ENCODE data around the gene UFSP1. TPM values are rescaled to one million over a fixed set of nuclear protein-coding genes. Genes with fewer than 3 reads are reported as not detected.

UFSP1 gene
- polyA plus RNA-seq, 5 donors: 0.42 to 2.0 (median 0.84) TPM

GRCh38 chr7:100882785-100883526 is 6.6 kb downstream of the UFSP1 start:
- no peak for DNase-seq

- no peak for DNase-seq
Observed at GRCh38 chr7:100882201-100882600, 7.3 kb downstream of the UFSP1 start.

DNA sequence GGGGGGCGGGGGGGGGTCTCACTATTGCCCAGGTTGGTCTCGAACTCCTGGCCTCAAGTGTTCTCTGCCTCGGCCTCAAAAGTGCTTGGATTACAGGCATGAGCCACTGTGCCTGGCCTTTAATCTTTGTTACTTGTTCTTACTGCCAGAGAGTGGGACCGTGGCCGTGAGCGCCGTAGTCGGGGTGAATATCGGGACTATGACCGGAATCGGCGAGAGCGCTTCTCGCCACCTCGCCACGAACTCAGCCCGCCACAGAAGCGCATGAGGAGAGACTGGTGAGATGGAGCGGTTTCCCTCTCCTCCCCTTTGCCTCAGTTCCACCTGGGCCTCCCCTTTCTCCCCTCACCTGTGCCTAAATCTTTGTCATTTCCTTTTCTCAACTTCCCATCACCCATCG is 8.4 kb downstream of the UFSP1 start:
- no peak for DNase-seq

DNA sequence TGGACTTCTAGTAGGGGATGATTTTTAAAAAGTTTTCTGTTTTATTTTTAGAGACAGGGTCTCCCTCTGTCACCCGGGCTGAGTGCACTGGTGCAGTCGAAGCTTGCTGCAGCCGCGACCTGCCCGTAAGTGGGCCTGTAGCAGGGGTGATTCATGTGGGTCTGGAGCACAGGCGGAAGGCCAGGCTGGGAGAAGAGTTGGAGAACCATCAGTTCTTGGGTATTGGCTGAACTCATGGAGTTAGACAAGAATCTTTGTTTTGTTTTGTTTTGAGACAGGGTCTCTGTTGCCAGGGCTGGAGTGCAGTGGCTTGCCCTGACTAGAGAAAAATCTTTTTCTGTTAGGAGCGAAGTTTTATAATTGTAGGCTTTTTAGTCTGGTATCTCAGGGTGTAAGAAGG is 8.9 kb downstream of the UFSP1 start:
- DNase-seq: no peak

DNA sequence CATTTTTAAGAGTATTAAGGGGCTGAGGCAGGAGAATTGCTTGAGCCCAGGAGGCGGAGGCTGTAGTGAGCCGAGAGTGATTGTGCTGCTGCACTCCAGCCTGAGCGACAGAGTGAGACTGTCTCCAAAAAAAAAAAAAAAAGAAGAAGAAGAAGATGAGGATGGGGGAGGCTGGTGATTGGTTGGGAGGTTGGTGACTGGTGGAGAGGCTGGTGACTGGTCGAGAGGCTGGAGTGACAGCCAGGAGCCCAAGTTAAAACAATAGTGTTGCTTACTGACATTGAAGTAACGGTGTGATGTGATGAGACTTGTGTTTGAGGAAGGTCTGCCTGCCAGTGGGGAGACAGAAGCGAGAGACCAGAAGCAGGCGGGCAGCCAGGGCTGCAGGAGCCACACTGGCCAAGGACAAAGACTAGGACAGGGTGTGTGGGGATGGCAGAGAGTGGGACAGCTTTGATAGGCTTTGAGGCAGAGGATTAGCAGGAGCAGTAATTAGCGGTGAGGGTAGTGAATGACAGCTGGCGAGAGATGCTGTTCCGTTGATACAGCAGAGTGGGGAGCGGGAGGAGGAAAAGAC is 9.7 kb downstream of the UFSP1 start:
- no peak for DNase-seq

GRCh38 chr7:100878685-100879084 is 10.8 kb downstream of the UFSP1 start:
- no peak for DNase-seq

- DNase-seq: no peak
Observed at GRCh38 chr7:100878013-100878412, 11.5 kb downstream of the UFSP1 start.

GRCh38 chr7:100875356-100875751 is 14.2 kb downstream of the UFSP1 start:
- no peak for DNase-seq

DNA sequence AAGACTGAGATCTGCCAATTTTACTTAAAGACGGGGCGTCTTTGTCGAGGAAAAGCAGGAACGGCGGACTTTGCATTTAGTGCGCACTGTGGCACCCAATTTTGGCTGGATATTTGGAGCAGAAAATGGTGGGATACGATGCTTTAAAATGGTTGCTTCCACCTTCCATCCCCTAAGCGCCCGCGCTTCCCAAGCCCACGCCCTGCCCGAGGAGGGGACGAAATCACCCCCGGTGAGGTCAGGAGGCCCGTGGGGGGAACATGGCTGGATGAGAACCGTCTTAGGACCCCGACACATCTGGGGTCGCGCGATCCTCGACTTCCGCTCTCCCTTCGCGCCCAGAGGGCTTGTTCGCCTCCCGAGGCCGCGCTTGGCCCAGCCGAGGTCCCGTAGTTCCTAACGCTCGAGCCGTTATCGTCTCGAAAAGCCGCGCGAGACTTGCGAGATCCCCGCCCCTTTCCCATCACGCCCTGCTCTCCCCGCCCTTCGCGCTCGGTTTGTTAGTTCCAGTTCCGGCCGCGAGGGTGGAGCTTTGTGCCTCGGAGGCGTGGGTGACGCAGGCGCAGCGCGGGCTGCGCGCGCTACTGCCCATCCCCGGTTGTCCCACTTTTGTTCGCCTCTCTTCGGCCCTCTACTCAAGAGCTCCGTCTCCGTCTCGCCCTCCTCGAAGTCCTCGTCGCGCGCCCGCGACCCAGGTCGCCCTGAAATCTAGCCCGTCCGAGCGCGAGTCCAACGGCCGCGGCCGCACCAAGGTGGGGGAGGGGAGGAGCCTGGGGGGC is 14.7 kb downstream of the UFSP1 start, which contains the start of gene SRRT:
TSS of gene SRRT (plus strand) at position 527 of the 779 bp plus-strand sequence. CDS start 488 bp downstream, outside the sequence.
- DNase-seq: peak; percentile 97 to 98

- DNase-seq: no peak
Observed at GRCh38 chr7:100874300-100874576, 15.3 kb downstream of the UFSP1 start.

DNA sequence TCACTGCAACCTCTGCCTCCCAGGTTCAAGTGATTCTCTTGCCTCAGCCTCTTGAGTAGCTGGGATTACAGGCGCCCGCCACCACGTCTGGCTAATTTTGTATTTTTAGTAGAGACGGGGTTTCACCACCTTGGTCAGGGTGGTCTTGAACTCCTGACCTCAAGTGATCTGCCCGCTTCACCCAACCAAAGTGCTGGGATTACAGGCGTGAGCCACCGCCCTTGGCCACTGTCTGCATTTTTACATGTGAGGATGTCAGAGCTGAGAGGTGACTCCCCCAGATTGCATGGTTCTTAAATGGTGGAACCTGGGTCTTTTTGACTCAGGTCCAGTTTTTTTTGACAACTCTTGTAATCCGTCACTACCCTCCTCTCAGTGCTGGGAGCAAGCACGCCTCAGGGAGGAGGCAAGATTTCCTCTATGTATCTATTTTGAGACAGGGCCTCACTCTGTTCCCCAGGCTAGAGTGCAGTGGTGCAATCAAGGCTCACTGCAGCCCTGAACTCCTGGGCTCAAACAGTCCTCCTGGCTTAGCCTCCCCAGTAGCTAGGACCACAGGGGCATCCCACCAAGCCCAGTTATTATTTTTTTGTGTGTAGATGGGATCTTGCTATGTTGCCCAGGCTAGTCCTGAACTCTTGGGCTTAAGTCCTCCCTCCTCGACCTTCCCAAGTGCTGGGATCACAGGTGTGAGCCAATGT is 15.8 kb downstream of the UFSP1 start:
- no peak for DNase-seq

- no peak for DNase-seq
Observed at GRCh38 chr7:100867776-100868485, 21.6 kb downstream of the UFSP1 start.

DNA sequence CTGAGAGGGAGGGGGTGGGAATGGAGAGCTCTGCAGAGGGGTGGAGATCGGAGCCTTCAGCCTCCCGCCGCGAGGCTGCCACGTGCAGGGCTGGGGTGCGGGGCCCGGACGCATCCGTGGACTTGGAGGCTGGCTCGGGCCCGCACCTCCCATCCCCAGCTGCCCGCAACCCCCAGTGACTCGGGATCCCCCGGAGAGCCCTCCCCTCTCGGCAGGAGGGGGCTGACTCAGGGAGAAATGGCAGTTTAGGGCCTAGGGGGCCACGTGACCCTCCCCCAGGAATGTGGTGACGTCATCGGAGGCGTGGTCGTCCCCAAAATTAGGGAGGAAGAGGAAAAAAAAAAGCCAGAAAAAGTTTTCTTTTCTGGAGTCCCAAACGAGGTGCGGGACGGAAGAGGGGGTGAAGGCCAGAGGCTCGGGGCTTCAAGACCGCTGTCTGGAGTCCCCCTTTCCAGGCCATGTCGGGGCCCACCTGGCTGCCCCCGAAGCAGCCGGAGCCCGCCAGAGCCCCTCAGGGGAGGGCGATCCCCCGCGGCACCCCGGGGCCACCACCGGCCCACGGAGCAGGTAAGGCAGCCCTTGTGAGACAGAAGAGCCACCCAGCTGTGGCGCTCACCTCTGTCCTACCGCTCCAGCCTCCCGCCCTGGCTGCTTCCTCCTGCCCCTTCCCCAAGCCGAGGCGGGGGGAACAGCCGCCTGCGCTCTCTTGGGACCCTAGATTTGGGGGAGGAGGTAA is 22.3 kb downstream of the UFSP1 start, which contains the start of gene TRIP6:
TSS of gene TRIP6 (plus strand) at position 348 of the 736 bp plus-strand sequence. CDS start at position 459, 111 bp downstream.
- peak; percentile 95 for DNase-seq

DNA sequence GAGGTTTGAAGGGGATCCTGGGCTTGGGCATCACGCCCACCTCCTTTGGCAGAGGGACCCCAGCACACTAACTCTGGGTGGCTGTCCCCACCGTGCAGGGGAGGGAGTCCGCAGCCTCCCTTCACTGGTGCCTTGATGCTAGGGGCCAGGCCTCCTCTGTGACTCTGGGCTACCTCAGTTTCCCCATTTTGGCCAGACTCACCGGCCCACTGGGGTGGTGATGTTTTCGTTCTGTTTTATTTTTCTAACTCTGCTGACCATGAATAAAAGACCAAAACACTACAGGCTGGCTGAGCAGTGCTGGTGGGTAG is 22.8 kb downstream of the UFSP1 start:
- no peak for DNase-seq

- no peak for DNase-seq
Observed at GRCh38 chr7:100865938-100866728, 23.4 kb downstream of the UFSP1 start.

DNA sequence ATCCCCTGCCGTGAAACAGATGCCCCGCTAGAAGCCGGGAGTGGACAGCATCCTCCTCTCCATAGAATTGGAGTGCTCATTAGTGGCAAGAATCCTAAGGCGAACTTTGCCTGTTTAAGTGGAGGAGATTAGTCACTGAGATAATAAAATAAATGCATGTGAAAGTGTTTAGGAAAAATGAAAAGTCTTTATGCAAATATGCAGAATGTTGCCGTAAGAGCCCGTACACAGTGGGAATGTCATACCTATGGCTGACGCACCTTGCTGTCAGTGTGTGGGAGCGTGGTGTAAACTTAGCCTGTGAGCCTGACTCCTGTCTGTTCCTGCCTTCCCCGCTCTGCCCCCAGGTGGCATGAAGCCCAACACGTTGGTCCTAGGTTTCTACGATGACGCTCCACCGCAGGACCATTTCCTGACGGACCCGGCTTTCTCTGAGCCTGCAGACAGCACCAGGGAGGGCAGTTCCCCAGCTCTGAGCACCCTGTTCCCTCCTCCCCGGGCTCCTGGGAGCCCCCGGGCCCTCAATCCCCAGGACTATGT is 24.1 kb downstream of the UFSP1 start:
- DNase-seq: no peak

- DNase-seq: no peak
Observed at GRCh38 chr7:100864263-100864845, 25.2 kb downstream of the UFSP1 start.

DNA sequence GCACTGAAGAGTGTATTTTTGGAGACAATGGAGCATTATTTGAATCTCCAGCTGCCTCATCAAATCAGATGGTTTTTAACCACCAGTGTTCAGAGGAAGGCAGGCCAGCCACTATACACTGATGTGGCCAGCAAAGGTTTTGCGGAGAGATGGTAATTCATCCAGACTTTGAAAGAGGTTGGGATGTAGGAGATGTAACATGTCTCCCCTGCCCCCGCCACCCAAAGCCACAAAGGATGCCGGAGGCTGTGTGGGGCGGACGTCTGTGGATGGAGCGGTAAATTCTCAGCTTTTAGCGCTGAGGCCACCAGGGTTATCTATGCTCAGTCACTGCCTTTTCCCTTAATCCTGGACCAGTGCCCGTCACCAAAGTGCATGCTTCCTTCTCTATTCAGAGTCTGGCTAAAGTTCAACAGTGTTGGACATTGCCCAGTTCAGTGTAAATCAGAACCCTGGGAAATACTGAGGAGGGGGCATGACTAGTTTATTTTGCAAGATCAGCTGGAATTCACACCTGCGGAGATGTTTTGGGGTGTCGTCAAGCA is 26.0 kb downstream of the UFSP1 start:
- DNase-seq: no peak

DNA sequence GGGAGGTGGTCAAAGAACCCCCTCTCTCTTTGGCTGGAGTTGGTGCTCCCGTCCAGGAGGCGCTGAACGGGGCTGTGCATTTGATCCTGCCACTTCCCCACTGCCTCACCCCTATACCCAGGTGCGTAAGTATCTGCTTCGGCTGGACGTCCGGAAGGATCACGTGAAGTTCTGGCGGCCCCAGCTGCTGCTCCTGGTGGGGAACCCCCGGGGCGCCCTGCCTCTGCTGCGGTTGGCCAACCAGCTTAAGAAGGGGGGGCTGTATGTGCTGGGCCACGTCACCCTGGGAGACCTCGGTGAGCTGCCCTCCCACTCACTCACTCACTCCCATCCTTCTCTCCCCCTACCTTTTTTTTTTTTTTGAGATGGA is 27.9 kb downstream of the UFSP1 start:
- DNase-seq: no peak

All from right lung (tissue), 5 donors.